ENCODE data around the gene SERPINA1. TPM values are rescaled to one million over a fixed set of nuclear protein-coding genes. Genes with fewer than 3 reads are reported as not detected.
"Not testable (repeated sequence)": the region's sequence is repeated elsewhere in the genome, so short reads cannot be mapped to it uniquely, and the experiment has no call there.

The SERPINA1 gene
- total RNA-seq, 1 experiment from 2014 or later = 150 TPM

DNA sequence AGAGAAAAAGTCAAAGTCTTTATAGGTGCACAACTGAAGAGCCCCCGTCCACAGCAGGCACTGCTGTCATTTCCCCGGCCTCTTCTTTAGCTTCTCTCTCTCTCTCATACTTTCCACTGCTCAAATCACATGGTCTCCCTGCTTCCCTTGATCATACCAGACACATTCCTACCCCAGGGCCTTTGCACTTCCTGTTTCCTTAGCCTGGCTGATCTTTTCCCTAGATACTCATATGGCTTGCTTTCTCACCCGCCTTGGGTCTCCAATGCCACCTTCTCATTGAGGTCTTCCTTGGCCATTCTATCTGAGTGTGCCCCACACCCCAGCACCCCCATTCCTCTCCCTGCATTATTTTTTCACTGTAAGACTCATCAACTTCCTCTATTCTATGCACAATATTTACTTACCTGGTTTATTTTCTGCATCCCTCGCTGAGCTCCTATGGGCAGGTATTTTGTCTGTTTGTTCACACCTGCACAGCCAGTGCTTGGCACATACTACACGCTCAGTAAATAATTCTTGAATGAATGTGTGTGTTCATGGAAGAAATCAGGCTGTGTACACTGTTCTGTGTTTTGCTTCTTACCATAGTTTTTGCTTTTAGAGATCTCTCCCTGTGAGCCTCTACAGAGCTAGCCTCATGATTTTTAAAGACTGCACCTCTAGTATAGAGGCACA, 31.9 kb downstream of the SERPINA1 start:
- H3K4me3 Mint-ChIP-seq (ENCODE audit: unreplicated experiment) = no peak overlapping the region
- DNase-seq = no peak
- Histone ChIP-seq H3K4me1 (peaks cover 27% of the 10 kb centered on the region), H3K36me3 (ENCODE audit: control insufficient read depth, insufficient read depth, low read length) (no peaks in the 10 kb centered on the region), H3K27me3 (replicated peaks; ENCODE audit: control insufficient read depth, insufficient read depth, low read length) (no peaks in the 10 kb centered on the region), H3K4me3 (ENCODE audit: low read depth, low read length) (no peak overlapping the region), H3K9me3 (no peaks in the 10 kb centered on the region)
- H3K27ac Mint-ChIP-seq (ENCODE audit: unreplicated experiment) = peak overlapping the region; percentile 46
- TF ChIP-seq, protein P1, sequence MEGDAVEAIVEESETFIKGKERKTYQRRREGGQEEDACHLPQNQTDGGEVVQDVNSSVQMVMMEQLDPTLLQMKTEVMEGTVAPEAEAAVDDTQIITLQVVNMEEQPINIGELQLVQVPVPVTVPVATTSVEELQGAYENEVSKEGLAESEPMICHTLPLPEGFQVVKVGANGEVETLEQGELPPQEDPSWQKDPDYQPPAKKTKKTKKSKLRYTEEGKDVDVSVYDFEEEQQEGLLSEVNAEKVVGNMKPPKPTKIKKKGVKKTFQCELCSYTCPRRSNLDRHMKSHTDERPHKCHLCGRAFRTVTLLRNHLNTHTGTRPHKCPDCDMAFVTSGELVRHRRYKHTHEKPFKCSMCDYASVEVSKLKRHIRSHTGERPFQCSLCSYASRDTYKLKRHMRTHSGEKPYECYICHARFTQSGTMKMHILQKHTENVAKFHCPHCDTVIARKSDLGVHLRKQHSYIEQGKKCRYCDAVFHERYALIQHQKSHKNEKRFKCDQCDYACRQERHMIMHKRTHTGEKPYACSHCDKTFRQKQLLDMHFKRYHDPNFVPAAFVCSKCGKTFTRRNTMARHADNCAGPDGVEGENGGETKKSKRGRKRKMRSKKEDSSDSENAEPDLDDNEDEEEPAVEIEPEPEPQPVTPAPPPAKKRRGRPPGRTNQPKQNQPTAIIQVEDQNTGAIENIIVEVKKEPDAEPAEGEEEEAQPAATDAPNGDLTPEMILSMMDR (IDR thresholded peaks at IDR 0.05; ENCODE audit: insufficient read depth in 1 of 2, low read depth in 1 of 2, low read length in 1 of 2, severe bottlenecking in 1 of 2, unreplicated experiment in 1 of 2) = no peak
- ChIA-PET CTCF (interaction anchor here (1.8 kb wide), 1 partner anchor 130 kb away, joined by 6 read pairs; no protein-coding TSS in a partner anchor), POLR2A (no interaction called here)
- no TSS peak for BruUV-seq (replicated peaks)
- no peaks in the 10 kb centered on the region for H3K27me3 Mint-ChIP-seq (ENCODE audit: insufficient read depth, unreplicated experiment)
- no peaks in the 10 kb centered on the region for H3K36me3 Mint-ChIP-seq (ENCODE audit: insufficient read depth, unreplicated experiment)
- H3K9me3 Mint-ChIP-seq (ENCODE audit: unreplicated experiment) = peaks cover 35% of the 10 kb centered on the region
- H3K4me1 Mint-ChIP-seq (ENCODE audit: low read depth, unreplicated experiment) = peaks cover 26% of the 10 kb centered on the region
- intact Hi-C loops (cut with micrococcal nuclease; ENCODE audit: unreplicated experiment) = no loop called here

DNA sequence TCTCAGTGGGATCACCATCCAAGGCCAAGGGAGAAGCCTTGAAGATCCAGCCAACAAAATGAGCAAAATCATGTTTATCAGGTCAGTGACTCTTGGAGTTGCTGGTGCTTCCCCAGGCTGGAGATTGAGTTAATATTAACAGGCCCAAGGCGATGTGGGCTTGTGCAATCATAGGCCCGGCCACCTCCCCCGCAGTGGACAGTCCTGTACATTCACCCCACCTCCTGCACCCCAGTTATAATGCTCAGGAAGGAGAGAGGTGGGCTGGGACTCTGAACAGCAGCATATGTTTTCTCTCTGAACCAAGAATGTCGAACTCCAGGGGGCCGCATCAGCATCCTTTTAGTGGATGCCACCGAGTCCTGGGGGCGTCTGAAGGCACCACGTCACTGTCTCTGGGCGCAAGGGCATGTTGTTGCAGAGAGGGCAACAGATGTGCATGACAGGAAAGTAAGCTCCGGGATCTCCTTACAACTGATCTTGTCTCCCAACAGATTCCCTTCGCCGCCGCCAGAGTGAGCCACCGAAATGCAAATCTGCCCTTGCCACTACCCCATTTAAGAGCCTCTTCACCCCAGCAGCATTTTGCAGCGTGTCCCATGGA, 33.1 kb downstream of the SERPINA1 start:
- H3K4me3 ChIP-seq (ENCODE audit: low read depth, low read length) = no peak overlapping the region
- Mint-ChIP-seq H3K27me3 (ENCODE audit: insufficient read depth, unreplicated experiment) (no peaks in the 10 kb centered on the region), H3K36me3 (ENCODE audit: insufficient read depth, unreplicated experiment) (no peaks in the 10 kb centered on the region), H3K4me3 (ENCODE audit: unreplicated experiment) (no peak overlapping the region), H3K9me3 (ENCODE audit: unreplicated experiment) (peaks cover 34% of the 10 kb centered on the region), H3K4me1 (ENCODE audit: low read depth, unreplicated experiment) (peaks cover 18% of the 10 kb centered on the region), H3K27ac (ENCODE audit: unreplicated experiment) (no peak overlapping the region)
- intact Hi-C loops (cut with micrococcal nuclease; ENCODE audit: unreplicated experiment) = no loop called here
- peak in 1 of 2 experiments; percentile 37 for DNase-seq
- no TSS peak for BruUV-seq (replicated peaks)
- no peaks in the 10 kb centered on the region for H3K9me3 ChIP-seq
- no peaks in the 10 kb centered on the region for H3K36me3 ChIP-seq (ENCODE audit: control insufficient read depth, insufficient read depth, low read length)
- ChIA-PET CTCF (interaction anchor here (1.8 kb wide), 1 partner anchor 131 kb away, joined by 6 read pairs; no protein-coding TSS in a partner anchor), POLR2A (no interaction called here)
- no peaks in the 10 kb centered on the region for H3K27me3 ChIP-seq (replicated peaks; ENCODE audit: control insufficient read depth, insufficient read depth, low read length)
- H3K4me1 ChIP-seq = peaks cover 14% of the 10 kb centered on the region
- TF ChIP-seq, protein P1 (IDR thresholded peaks at IDR 0.05; ENCODE audit: insufficient read depth in 1 of 2, low read depth in 1 of 2, low read length in 1 of 2, severe bottlenecking in 1 of 2, unreplicated experiment in 1 of 2) = peak in 1 of 2 experiments; percentile 30

DNA sequence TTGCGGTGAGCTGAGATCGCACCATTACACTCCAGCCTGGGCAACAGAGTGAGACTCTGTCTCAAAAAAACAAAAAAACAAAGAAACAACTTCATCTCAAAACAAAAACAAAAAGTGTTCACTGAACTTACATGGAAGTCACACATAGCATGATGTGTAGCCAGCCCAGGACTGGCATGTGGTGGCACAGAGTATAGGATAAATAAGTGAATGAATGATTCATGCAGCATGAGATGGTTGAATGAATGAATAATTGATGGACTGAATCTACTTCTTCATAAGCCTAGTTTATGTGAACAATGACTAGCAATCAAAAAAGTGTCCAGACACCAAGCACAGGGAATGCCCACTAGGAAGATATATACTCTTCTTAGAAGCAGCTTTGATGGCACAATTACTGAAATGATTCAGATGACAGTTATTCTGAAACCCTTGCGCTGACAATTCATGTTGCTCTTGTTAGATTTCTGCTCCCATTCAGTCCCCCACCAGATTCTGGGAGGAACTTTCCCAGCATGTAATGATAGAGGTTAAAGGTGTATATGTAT, 33.7 kb downstream of the SERPINA1 start:
- peaks cover 12% of the 10 kb centered on the region for H3K4me1 Mint-ChIP-seq (ENCODE audit: low read depth, unreplicated experiment)
- Histone ChIP-seq H3K4me3 (ENCODE audit: low read depth, low read length) (no peak overlapping the region), H3K4me1 (peaks cover 9% of the 10 kb centered on the region), H3K27me3 (replicated peaks; ENCODE audit: control insufficient read depth, insufficient read depth, low read length) (no peaks in the 10 kb centered on the region), H3K36me3 (ENCODE audit: control insufficient read depth, insufficient read depth, low read length) (no peaks in the 10 kb centered on the region), H3K9me3 (no peaks in the 10 kb centered on the region)
- no peak for DNase-seq
- BruUV-seq (replicated peaks) = no TSS peak
- intact Hi-C loops (cut with micrococcal nuclease; ENCODE audit: unreplicated experiment) = no loop called here
- no peaks in the 10 kb centered on the region for H3K36me3 Mint-ChIP-seq (ENCODE audit: insufficient read depth, unreplicated experiment)
- peaks cover 28% of the 10 kb centered on the region for H3K9me3 Mint-ChIP-seq (ENCODE audit: unreplicated experiment)
- ChIA-PET CTCF (no interaction called here), POLR2A (no interaction called here)
- H3K27me3 Mint-ChIP-seq (ENCODE audit: insufficient read depth, unreplicated experiment) = no peaks in the 10 kb centered on the region
- no peak overlapping the region for H3K27ac Mint-ChIP-seq (ENCODE audit: unreplicated experiment)
- H3K4me3 Mint-ChIP-seq (ENCODE audit: unreplicated experiment) = no peak overlapping the region
- TF ChIP-seq, protein P1 (IDR thresholded peaks at IDR 0.05; ENCODE audit: insufficient read depth in 1 of 2, low read depth in 1 of 2, low read length in 1 of 2, severe bottlenecking in 1 of 2, unreplicated experiment in 1 of 2) = no peak

- intact Hi-C loops (cut with micrococcal nuclease; ENCODE audit: unreplicated experiment); H3K27me3 ChIP-seq (replicated peaks; ENCODE audit: control insufficient read depth, insufficient read depth, low read length); H3K36me3 ChIP-seq (ENCODE audit: control insufficient read depth, insufficient read depth, low read length); H3K4me3 ChIP-seq (ENCODE audit: low read depth, low read length); BruUV-seq (replicated peaks); DNase-seq; H3K4me1 ChIP-seq; H3K9me3 ChIP-seq; POLR2A ChIA-PET; H3K27me3 Mint-ChIP-seq (ENCODE audit: insufficient read depth, unreplicated experiment); H3K27ac Mint-ChIP-seq (ENCODE audit: unreplicated experiment); CTCF ChIA-PET; H3K36me3 Mint-ChIP-seq (ENCODE audit: insufficient read depth, unreplicated experiment); H3K4me3 Mint-ChIP-seq (ENCODE audit: unreplicated experiment); H3K4me1 Mint-ChIP-seq (ENCODE audit: low read depth, unreplicated experiment): not testable (repeated sequence)
- peaks cover 25% of the 10 kb centered on the region for H3K9me3 Mint-ChIP-seq (ENCODE audit: unreplicated experiment)
These were observed 34.2 kb downstream of the SERPINA1 start for GRCh38 chr14:94354190-94354589.

Measured in Caco-2 (cell line).